Measurements from ENCODE around the gene PLEKHH1.

The PLEKHH1 gene

GRCh38 chr14:67532998-67533753 is at the start of gene PLEKHH1:
TSS of gene PLEKHH1 (plus strand) at chr14:67533290. CDS start at chr14:67541868, 8,578 bp downstream.
- peak; percentile 88 for DNase-seq

GRCh38 chr14:67483579-67484285 is 49.4 kb upstream of the PLEKHH1 start:
- DNase-seq: no peak

- no peak for DNase-seq
These were observed 47.5 kb upstream of the PLEKHH1 start for GRCh38 chr14:67485501-67486095.

- DNase-seq: no peak
These were observed 46.2 kb upstream of the PLEKHH1 start for GRCh38 chr14:67486890-67487289.

- DNase-seq: no peak
These were observed 45.8 kb upstream of the PLEKHH1 start for GRCh38 chr14:67487332-67487731.

GRCh38 chr14:67487937-67488893 is 44.9 kb upstream of the PLEKHH1 start, which contains the start of gene TMEM229B:
TSS of gene TMEM229B (minus strand) at chr14:67488721. CDS start at chr14:67473923, 14,798 bp downstream.
- no peak for DNase-seq

- DNase-seq: no peak
These were observed 42.9 kb upstream of the PLEKHH1 start for GRCh38 chr14:67490196-67490595.

- no peak for DNase-seq
These were observed 41.8 kb upstream of the PLEKHH1 start for GRCh38 chr14:67491285-67491684.

- DNase-seq: peak; percentile 16
These were observed 41.2 kb upstream of the PLEKHH1 start for GRCh38 chr14:67491741-67492507.

- no peak for DNase-seq
These were observed 40.6 kb upstream of the PLEKHH1 start for GRCh38 chr14:67492538-67492937.

- DNase-seq: no peak
These were observed 39.9 kb upstream of the PLEKHH1 start for GRCh38 chr14:67493092-67493717.

GRCh38 chr14:67495827-67496226 is 37.3 kb upstream of the PLEKHH1 start:
- DNase-seq: no peak

GRCh38 chr14:67497216-67497615 is 35.9 kb upstream of the PLEKHH1 start:
- no peak for DNase-seq

- no peak for DNase-seq
These were observed 35.4 kb upstream of the PLEKHH1 start for GRCh38 chr14:67497716-67498115.

- no peak for DNase-seq
These were observed 32.1 kb upstream of the PLEKHH1 start for GRCh38 chr14:67500981-67501380.

GRCh38 chr14:67501670-67502069 is 31.4 kb upstream of the PLEKHH1 start:
- DNase-seq: no peak

GRCh38 chr14:67502867-67503266 is 30.2 kb upstream of the PLEKHH1 start:
- DNase-seq: no peak

GRCh38 chr14:67503331-67503730 is 29.8 kb upstream of the PLEKHH1 start:
- DNase-seq: no peak

GRCh38 chr14:67505254-67505653 is 27.8 kb upstream of the PLEKHH1 start:
- no peak for DNase-seq

GRCh38 chr14:67508956-67509355 is 24.1 kb upstream of the PLEKHH1 start:
- no peak for DNase-seq

GRCh38 chr14:67510121-67510520 is 23.0 kb upstream of the PLEKHH1 start:
- DNase-seq: no peak

All from retina (tissue), 1 donor.